ENCODE data around the gene AREL1.

Gene AREL1

GRCh38 chr14:74630881-74631690 lies 81.8 kb downstream of the AREL1 start:
- no peak for FAIRE-seq
- DNase-seq (ENCODE audit: insufficient read length, low spot score) = no peak
- TF ChIP-seq SPI1 (IDR thresholded peaks at IDR 0.05; ENCODE audit: low read depth, low read length) (no peak), POLR2AphosphoS5 (IDR thresholded peaks at IDR 0.05; ENCODE audit: low read depth, low read length) (no peak), POU2F2 (IDR thresholded peaks at IDR 0.05; ENCODE audit: low read depth, low read length) (no peak), POLR2A (IDR thresholded peaks at IDR 0.05; ENCODE audit: low read depth, low read length) (no peak), TAF1 (IDR thresholded peaks at IDR 0.05; ENCODE audit: low read depth, low read length) (no peak), PAX5 (IDR thresholded peaks at IDR 0.05; ENCODE audit: insufficient read depth, low read length, severe bottlenecking) (no peak)

GRCh38 chr14:74628418-74628817 lies 84.5 kb downstream of the AREL1 start:
- no peak for FAIRE-seq
- no peak for DNase-seq (ENCODE audit: insufficient read length, low spot score)
- TF ChIP-seq POLR2AphosphoS5 (IDR thresholded peaks at IDR 0.05; ENCODE audit: low read depth, low read length) (no peak), POLR2A (IDR thresholded peaks at IDR 0.05; ENCODE audit: low read depth, low read length) (no peak), POU2F2 (IDR thresholded peaks at IDR 0.05; ENCODE audit: low read depth, low read length) (no peak), PAX5 (IDR thresholded peaks at IDR 0.05; ENCODE audit: insufficient read depth, low read length, severe bottlenecking) (no peak), TAF1 (IDR thresholded peaks at IDR 0.05; ENCODE audit: low read depth, low read length) (no peak), SPI1 (IDR thresholded peaks at IDR 0.05; ENCODE audit: low read depth, low read length) (no peak)

- DNase-seq (ENCODE audit: insufficient read length, low spot score) = no peak
- no peak for FAIRE-seq
- no peak for TF ChIP-seq POU2F2 (IDR thresholded peaks at IDR 0.05; ENCODE audit: low read depth, low read length)
- TF ChIP-seq SPI1 (IDR thresholded peaks at IDR 0.05; ENCODE audit: low read depth, low read length) = peak; percentile 78
These were observed 85.8 kb downstream of the AREL1 start for GRCh38 chr14:74627076-74627475.

GRCh38 chr14:74622257-74622656 lies 90.6 kb downstream of the AREL1 start:
- FAIRE-seq (no peak), DNase-seq (ENCODE audit: insufficient read length, low spot score) (no peak)
- TF ChIP-seq POLR2A (IDR thresholded peaks at IDR 0.05; ENCODE audit: low read depth, low read length) = no peak
- no peak for TF ChIP-seq POLR2AphosphoS5 (IDR thresholded peaks at IDR 0.05; ENCODE audit: low read depth, low read length)
- no peak for TF ChIP-seq TAF1 (IDR thresholded peaks at IDR 0.05; ENCODE audit: low read depth, low read length)
- TF ChIP-seq PAX5 (IDR thresholded peaks at IDR 0.05; ENCODE audit: insufficient read depth, low read length, severe bottlenecking) = no peak

GRCh38 chr14:74621556-74621955 lies 91.3 kb downstream of the AREL1 start:
- FAIRE-seq = no peak
- no peak for DNase-seq (ENCODE audit: insufficient read length, low spot score)
- TF ChIP-seq TAF1 (IDR thresholded peaks at IDR 0.05; ENCODE audit: low read depth, low read length) (no peak), POU2F2 (IDR thresholded peaks at IDR 0.05; ENCODE audit: low read depth, low read length) (no peak), POLR2A (IDR thresholded peaks at IDR 0.05; ENCODE audit: low read depth, low read length) (no peak), SPI1 (IDR thresholded peaks at IDR 0.05; ENCODE audit: low read depth, low read length) (no peak), POLR2AphosphoS5 (IDR thresholded peaks at IDR 0.05; ENCODE audit: low read depth, low read length) (no peak), PAX5 (IDR thresholded peaks at IDR 0.05; ENCODE audit: insufficient read depth, low read length, severe bottlenecking) (no peak)

GRCh38 chr14:74620923-74621322 lies 92.0 kb downstream of the AREL1 start:
- no peak for FAIRE-seq
- DNase-seq (ENCODE audit: insufficient read length, low spot score) = no peak
- no peak for TF ChIP-seq POLR2A (IDR thresholded peaks at IDR 0.05; ENCODE audit: low read depth, low read length)
- no peak for TF ChIP-seq SPI1 (IDR thresholded peaks at IDR 0.05; ENCODE audit: low read depth, low read length)
- TF ChIP-seq TAF1 (IDR thresholded peaks at IDR 0.05; ENCODE audit: low read depth, low read length) = no peak
- no peak for TF ChIP-seq POLR2AphosphoS5 (IDR thresholded peaks at IDR 0.05; ENCODE audit: low read depth, low read length)
- no peak for TF ChIP-seq PAX5 (IDR thresholded peaks at IDR 0.05; ENCODE audit: insufficient read depth, low read length, severe bottlenecking)
- no peak for TF ChIP-seq POU2F2 (IDR thresholded peaks at IDR 0.05; ENCODE audit: low read depth, low read length)

- no peak for TF ChIP-seq POU2F2 (IDR thresholded peaks at IDR 0.05; ENCODE audit: low read depth, low read length)
- TF ChIP-seq POLR2A (IDR thresholded peaks at IDR 0.05; ENCODE audit: low read depth, low read length) = no peak
- no peak for TF ChIP-seq PAX5 (IDR thresholded peaks at IDR 0.05; ENCODE audit: insufficient read depth, low read length, severe bottlenecking)
- no peak for TF ChIP-seq POLR2AphosphoS5 (IDR thresholded peaks at IDR 0.05; ENCODE audit: low read depth, low read length)
- no peak for TF ChIP-seq SPI1 (IDR thresholded peaks at IDR 0.05; ENCODE audit: low read depth, low read length)
- TF ChIP-seq TAF1 (IDR thresholded peaks at IDR 0.05; ENCODE audit: low read depth, low read length) = no peak
- FAIRE-seq (no peak), DNase-seq (ENCODE audit: insufficient read length, low spot score) (no peak)
These were observed 92.4 kb downstream of the AREL1 start for GRCh38 chr14:74620497-74620921.

GRCh38 chr14:74619672-74620131 lies 93.2 kb downstream of the AREL1 start:
- TF ChIP-seq POLR2A (IDR thresholded peaks at IDR 0.05; ENCODE audit: low read depth, low read length) (no peak), SPI1 (IDR thresholded peaks at IDR 0.05; ENCODE audit: low read depth, low read length) (no peak), TAF1 (IDR thresholded peaks at IDR 0.05; ENCODE audit: low read depth, low read length) (no peak), PAX5 (IDR thresholded peaks at IDR 0.05; ENCODE audit: insufficient read depth, low read length, severe bottlenecking) (no peak), POLR2AphosphoS5 (IDR thresholded peaks at IDR 0.05; ENCODE audit: low read depth, low read length) (no peak), POU2F2 (IDR thresholded peaks at IDR 0.05; ENCODE audit: low read depth, low read length) (no peak)
- DNase-seq (ENCODE audit: insufficient read length, low spot score) = no peak
- FAIRE-seq = no peak

- FAIRE-seq = peak; percentile 61
- DNase-seq (ENCODE audit: insufficient read length, low spot score) = no peak
These were observed 94.6 kb downstream of the AREL1 start for GRCh38 chr14:74618078-74618952.

More at GRCh38 chr14:74618078-74618952, 94.6 kb downstream of the AREL1 start:
- TF ChIP-seq TAF1 (IDR thresholded peaks at IDR 0.05; ENCODE audit: low read depth, low read length) (no peak), PAX5 (IDR thresholded peaks at IDR 0.05; ENCODE audit: insufficient read depth, low read length, severe bottlenecking) (no peak), SPI1 (IDR thresholded peaks at IDR 0.05; ENCODE audit: low read depth, low read length) (peak; percentile 49)
